HG03139 (cell line): Measurements from ENCODE around the gene WRAP73.
"Not testable (repeated sequence)": the region's sequence is repeated elsewhere in the genome, so short reads cannot be mapped to it uniquely, and the experiment has no call there.

Experiments
- ATAC-seq: cut with Tn5 transposase; IDR thresholded peaks from one replicate; pipeline ENCODE4 v1.9.1; 2021; ENCODE audit not compliant: unreplicated experiment

Gene WRAP73

GRCh38 chr1:3599286-3599811 is 50.6 kb downstream of the WRAP73 start:
- no peak for ATAC-seq

DNA sequence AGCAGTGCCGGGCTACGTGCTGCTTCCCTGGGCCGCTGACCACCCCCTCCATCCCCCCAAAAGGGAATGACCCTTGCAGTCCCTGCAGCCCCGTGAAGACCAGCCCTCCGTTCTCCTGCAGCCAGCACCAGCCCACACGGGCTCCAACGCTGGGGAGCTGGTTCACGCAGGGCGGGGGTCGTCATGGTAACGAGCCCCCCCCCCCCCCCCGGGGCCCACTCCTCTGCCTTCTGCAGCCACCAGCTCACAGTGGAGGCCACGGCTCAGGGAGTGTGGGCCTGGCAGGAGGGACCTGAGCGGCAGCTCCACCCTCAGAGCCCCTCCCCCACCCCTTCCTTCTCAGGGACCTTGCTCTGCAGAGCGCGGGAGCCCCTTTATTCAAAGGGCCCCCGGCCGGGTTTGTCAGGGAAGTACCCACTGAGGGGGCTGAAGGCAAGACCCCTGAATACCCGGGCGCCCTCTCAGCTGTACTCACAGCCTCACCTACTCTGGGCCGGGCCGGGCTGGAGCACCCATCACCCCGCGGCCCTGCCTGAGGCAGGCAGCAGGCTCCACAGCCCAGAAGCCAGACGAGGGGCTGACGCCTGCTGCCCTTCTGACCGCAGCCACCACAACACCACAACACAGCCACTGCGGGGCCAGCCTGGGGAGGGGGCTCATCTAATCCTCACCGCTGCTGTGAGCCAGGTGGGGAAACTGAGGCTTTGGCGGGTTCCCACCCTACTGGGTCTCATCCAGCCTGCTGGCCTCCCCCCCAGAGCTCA is 51.2 kb downstream of the WRAP73 start:
- ATAC-seq, result no peak

DNA sequence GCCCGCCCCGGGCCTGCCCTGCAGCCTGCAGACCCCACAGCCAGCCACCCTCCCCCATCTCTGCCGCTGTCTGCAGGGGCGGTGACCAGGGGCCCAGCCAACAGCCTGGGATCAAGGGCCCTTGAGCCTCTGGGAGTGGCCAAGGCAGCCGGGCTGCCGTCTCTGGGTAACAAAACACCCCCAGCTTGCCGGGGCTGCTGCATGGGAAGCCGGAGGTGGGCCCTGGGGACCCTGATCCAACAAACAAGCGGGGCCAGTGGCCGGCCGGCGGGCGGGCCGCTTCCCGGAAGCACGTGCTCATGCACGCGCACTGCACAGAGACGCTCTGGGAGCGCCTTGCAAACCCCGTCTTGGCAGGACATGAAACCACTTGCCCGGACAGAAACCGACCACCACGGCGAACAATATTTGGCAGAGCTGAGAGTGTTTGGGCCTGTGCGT is 51.8 kb downstream of the WRAP73 start:
- ATAC-seq, result no peak

GRCh38 chr1:3597599-3597964 is 52.3 kb downstream of the WRAP73 start:
- no peak for ATAC-seq

DNA sequence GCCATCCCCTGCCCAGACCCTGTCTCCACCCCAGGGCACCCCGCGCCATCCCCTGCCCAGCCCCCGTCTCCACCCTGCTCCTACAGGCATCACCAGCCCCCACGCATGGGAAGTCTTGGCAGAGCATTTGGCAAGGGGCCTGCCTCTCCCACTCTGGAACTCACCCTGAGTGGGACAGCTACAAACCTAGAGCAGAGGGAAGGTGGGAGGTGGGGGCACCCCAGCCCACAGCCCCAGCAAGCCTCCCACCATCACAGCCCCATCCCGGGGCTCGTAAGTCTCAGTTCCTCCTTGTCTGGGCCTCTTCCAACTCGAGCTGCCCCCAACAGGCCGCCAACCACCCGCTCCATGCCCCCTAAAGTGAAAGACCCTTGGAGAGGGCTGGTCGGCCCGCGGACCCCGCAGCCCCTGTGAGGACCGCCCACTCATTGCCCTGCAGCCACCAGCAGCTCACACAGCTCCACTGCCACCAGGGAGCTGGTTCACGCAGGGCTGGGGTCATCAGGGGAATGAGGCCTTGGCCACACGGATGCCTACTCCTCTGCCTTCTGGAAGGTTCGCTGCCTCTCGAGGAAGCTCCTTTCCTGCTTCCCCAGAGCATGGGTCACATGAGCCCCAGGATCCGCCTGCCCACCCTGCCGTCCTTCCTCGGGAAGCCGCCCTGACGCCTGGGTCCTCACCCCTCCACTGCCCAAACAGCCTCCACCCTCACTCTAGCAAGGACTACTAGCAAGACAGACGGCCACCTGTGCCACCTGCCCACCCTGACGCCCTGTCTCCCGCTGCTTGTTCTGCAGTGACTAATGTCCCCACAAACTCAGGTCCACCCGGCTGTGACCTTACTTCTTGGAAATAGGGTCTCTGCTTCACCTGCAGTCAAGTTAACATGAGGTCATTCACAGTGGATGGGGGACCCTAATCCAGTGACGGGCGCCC is 53.0 kb downstream of the WRAP73 start:
- ATAC-seq, result no peak

DNA sequence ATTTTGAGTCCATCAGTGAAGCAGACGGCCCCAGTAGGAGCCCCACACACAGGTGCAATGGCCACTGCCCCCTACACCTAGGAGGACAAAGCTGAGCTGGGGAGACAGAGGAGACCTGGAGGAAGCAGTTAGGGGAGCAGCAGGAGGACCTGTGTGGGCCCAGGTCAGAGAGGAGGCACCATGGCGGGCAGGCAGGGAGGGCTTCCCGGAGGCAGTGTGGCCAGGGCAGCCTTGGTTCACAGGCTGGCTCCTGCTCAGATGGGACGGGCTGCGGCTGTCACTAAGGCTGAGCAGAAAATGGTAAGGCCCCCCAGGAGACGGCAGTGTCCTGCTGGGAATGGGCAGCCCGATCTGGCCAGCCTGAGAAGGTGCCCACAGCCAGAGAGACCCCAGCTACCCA is 54.0 kb downstream of the WRAP73 start:
- ATAC-seq, result no peak

DNA sequence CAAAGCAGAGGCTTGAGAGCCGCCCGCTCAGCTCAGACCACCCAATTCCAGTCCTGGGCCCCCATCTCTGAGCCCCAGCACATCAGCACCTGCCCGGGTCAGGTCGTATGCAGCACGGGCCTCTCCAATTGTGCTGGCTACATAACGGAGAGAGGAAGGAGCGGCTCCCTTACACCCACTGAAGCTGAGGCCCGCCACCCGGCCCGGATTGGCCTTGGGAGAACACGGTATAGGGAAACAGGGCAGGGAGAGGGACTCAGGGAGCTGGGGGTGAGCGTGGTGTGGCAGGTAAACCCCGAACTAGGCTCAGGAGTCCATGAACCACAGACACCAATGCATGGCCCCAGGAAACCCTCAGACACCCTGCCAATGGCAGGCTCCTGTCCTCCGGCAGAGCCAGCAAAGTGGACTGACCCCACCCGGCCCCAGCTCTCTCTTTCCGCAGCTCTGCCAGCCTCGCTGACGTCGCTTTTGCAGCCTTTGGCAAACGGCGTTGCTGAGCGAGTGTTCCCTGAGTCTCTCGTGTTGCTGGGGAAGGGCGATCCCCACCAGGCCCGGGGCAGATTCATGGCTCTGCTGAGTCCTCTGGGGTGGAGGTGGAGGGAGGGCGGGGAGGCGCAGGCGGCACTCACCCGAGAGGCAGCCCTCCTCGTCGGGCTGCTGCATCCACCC is 55.1 kb downstream of the WRAP73 start:
- no peak for ATAC-seq

DNA sequence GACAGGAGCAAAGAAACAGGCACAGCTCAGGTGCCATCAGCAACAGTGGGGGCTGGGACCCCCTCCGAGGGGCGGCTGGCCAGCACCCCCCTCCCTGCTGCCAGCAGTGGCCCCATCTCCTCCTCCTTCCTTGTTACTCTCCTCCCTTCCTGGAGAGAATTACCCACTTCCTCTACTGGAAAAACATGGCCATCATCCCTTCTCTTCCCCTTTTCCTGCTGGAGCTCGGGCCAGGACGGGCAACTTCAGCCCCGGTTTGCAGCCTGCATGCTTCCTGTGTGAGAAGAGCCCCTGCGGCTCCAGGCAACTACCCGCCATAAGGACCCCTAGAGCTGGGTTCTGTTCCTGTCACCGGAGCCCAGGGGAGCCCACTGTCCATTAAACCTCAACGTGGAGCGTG is 56.2 kb downstream of the WRAP73 start:
- ATAC-seq, result no peak

DNA sequence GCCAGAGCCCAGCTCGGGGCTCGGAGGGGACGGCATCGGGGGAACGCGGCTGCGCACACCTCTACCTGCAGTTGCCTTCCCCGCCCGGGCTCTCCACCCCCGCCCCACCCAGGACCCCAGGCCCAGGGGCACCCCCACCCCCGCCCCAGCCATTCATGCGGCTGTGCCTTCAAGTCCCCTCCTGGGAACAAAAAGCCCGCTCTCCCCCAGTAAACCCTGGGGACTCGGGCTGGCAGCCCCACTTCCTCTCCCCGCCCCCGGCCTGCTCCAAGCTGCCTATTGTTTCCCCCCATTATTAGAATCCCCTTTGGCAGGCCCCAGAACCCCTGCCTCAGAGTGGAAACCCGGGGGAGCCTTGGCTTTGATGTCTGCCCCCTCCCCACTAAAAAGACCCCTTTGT is 56.6 kb downstream of the WRAP73 start:
- no peak for ATAC-seq

DNA sequence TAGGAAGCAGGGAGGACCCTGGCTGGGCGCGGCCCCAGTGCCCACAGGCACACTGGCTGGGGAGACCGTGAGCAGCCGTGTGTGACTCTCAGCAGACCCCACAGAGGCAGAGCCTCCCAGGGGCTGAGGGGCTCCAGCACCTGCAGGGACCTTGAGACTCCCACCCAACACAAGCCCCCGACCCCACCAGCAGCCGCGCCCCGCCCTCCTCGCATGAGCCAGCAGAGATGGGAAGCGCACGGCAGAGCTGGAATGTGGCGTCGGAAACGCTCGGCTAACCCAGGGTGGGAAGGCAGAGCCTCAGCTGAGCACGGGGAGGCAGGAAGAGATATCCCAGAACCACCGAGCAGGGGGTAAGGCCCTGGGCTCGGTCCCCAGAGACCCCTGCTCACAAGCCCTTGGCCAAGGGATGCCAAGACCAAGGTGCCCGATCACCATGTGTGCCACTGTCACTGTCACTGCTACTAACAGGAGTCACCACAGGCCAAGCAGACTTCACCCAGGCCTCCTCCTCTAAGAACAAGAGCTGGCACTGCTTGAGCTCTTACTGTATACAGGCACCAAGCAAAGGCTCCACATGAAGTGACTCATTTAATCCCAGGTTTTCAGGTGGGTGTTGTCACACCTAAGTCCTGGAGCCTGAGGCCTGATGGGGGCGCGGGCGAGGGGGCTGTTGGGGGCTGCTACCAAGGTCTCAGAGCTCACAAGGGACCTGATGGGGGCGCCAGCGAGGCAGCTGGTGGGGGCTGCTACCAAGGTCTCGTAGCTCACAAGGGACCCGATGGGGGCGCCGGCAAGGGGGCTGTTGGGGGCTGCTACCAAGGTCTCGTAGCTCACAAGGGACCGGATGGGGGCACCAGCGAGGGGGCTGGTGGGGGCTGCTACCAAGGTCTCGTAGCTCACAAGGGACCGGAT is 58.7 kb downstream of the WRAP73 start:
- ATAC-seq, result no peak

GRCh38 chr1:3590139-3590763 is 59.7 kb downstream of the WRAP73 start:
- no peak for ATAC-seq

DNA sequence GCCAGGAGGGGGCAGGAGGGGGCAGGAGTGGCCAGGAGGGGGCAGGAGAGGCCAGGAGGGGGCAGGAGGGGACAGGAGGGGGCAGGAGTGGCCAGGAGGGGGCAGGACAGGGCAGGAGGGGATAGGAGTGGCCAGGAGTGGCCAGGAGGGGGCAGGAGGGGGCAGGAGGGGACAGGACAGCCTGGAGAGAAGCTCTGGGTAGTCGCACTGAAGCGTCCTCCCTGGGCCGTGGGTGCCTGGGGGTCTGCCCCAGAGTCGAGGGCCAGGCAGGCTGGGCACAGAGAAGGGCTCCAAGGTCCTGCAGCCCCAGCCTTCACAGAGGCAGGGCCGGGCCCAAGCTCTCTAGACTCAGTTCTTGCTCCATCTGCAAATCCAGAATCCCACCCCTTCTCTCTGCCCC is 61.5 kb downstream of the WRAP73 start:
- no peak for ATAC-seq

DNA sequence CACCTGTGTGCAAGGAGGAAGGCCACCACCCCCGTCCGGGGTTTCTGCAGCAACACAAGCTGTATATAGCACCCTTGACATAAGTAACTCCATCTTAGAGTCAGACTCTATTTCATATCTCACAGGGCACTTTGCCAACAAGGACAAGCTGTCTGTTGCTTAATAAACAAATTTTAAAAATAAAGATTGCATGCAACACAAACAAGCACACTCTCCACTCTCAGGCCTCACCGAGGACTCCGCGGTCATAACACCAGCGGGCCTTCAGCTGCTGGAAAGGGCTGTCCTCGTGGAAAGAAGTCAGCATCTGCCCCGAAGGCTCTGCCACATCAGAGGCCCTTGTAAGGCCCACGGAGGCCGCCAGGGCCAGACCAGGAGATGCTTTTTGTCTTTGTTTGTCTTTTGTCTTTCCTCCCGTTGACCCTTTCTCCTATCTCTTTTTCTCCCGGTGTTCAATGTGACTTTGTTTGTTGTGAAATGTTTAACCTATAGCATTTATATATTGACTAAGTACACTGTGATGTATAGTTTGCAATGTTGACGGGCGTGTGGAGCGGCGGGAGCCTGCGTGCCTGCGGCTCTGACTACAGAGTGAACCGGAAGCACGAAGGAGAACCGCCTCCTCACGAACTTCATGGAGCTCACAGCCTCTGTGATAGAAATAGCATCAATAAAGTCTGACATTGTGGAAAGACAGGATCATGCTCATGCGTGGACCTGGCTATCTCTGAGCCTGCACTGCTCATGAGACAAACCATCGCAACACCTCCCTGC is 62.7 kb downstream of the WRAP73 start:
- ATAC-seq, result no peak

DNA sequence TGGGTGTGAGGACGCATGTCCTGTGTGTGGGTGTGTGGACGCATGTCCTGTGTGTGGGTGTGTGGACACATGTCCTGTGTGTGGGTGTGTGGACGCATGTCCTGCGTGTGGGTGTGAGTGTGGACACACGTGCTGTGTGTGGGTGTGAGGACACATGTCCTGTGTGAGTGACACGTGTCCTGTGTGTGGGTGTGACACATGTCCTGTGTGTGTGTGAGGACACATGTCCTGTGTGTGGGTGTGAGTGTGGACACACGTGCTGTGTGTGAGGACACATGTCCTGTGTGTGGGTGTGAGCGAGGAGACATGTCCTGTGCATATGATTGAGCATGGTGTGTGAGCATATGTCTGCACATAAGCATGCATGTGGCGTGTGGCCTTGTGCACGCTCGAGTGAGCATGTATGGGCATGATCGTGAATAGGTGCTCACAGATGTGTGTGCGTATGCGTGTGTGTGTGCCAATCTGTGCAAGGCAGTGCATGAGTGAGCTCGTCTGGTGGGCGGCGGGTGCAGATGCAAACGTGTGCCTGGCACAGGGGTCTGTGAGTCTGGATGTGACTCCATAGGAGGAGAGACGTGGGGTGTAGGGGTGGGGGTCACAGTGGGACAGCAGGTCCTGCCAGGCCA is 63.8 kb downstream of the WRAP73 start:
- ATAC-seq, result no peak

DNA sequence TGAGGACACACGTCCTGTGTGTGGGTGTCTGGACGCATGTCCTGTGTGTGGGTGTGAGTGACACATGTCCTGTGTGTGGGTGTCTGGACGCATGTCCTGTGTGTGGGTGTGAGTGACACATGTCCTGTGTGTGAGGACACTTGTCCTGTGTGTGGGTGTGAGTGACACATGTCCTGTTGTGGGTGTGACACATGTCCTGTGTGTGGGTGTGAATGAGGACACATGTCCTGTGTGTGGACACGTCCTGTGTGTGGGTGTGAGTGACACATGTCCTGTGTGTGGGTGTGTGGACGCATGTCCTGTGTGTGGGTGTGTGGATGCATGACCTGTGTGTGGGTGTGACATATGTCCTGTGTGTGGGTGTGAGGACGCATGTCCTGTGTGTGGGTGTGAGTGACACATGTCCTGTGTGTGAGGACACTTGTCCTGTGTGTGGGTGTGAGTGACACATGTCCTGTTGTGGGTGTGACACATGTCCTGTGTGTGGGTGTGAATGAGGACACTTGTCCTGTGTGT is 64.5 kb downstream of the WRAP73 start:
- ATAC-seq, result not testable (repeated sequence)

- no peak for ATAC-seq
Observed at GRCh38 chr1:3584915-3585314, 65.0 kb downstream of the WRAP73 start.

- ATAC-seq, result not testable (repeated sequence)
Observed at GRCh38 chr1:3583751-3584150, 66.2 kb downstream of the WRAP73 start.

DNA sequence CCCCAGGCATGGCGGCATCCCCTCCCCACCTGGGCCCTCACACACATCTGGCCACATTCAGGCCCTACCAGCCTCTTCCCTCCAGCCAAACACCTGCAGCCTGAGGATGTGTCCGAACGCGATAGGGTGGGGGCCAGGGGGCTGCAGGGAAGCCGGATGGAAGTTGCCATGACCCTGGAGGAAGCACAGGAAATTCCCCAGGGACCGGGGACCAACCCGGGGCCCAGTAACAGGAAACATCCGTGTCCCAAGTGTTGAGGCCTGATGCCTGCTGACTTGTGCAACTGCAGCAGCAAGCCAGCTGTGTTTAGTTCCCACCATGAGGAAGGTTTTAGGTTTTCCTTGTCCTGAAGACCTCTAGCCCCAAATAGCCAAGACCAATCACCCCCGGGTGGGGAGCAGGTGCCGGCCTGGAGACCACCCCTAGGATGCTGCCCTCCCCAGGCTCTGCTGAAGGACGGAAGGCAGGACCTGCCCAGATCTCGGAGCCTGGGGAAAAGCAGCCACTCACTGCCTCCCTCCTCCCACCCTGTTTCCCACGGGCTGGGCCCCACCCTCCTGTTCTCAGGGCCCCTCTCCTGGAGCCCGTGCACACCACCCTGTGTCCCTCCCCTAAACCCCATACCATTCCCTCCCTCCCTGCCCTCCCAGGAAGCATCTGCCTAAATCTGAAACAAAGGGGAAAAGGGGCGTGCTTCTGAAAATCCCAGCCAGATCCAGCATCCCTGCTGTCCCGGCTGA is 68.4 kb downstream of the WRAP73 start:
- no peak for ATAC-seq
